Ishikawa (cell line): ENCODE results near the gene TTC36.

Experiments
- FOXM1 ChIP-seq: IDR thresholded peaks from 2 replicates; pipeline ENCODE4 v1.6.1; 2012; ENCODE audit warnings: low read depth, borderline replicate concordance
- MAX ChIP-seq: IDR thresholded peaks from 2 replicates; pipeline ENCODE4 v1.6.1; 2012
- RAD21 ChIP-seq: IDR thresholded peaks from 2 replicates; pipeline ENCODE4 v1.6.1; 2012; ENCODE audit warnings: low read depth

DNA sequence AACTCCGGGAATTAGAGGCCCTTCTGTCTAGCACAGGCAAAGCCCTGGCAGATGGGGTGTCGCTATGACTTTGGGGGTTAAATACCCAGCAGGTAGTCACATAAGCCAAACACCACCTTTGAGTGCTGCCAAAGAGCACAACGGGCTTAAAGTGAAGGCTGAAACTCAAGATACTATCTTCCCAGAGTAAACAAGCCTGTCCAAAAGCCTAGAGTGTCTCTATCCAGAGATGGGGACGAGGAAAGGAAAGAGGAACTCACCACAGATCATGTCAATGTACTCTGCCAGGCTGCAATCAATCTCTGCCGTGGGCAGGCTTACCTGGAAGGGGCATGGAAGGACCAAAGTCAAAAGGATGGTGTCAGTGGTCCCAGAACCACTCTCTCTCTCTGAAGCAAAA is 18.3 kb downstream of the TTC36 start:
- no peak for TF ChIP-seq RAD21
- TF ChIP-seq FOXM1 = no peak
- TF ChIP-seq MAX = no peak
